ENCODE results near the gene PACRG. TPM values are rescaled to one million over a fixed set of nuclear protein-coding genes. Genes with fewer than 3 reads are reported as not detected.

Gene PACRG
- total and polyA plus RNA-seq, 2 of the 8 experiments (the other 6 are each of a cell fraction or from before 2014, with no cell fraction given), result 0.44 to 0.54 TPM

DNA sequence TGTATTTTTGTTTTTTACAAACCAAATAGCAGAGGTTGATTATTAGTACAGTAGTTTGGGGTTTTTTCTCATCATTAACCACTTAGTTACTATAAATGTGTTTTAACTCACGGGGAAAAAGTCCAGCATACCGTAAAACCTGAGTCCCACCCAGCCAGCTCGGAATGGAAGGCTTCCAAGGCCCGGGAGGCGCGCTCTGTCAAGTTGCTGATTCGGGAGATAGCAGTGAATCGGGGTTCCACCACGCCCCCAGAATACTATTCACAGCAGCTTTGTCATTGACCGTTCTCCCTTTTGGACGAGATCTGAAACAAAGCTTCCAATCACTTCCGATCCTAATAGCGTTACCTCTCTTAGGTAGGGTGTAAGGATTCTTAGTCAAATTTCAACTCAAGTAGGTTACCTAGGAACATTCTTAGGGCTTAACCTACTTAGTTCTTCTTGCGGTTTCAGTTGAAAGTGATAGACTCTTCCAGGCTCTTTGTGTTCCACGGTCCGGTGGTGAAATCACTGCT lies 453.9 kb downstream of the PACRG start:
- Histone ChIP-seq H2BK20ac (ENCODE audit: low read length) (no peak overlapping the region), H2AK5ac (ENCODE audit: low read depth, low read length) (no peak overlapping the region), H2BK120ac (replicated peaks; ENCODE audit: low read depth, low read length) (peak overlapping the region; percentile 39), H3K9me3 (ENCODE audit: insufficient read depth in 2 of 2, low read depth in 1 of 2, low read length in 1 of 2) (no peaks in the 10 kb centered on the region), H4K20me1 (replicated peaks in 1 of 2; ENCODE audit: control insufficient read depth in 1 of 2, insufficient read depth in 2 of 2, low read length in 2 of 2) (no peaks in the 10 kb centered on the region), H3K23ac (ENCODE audit: insufficient read length) (no peak overlapping the region), H3K14ac (ENCODE audit: insufficient read length) (no peak overlapping the region), H3K27me3 (replicated peaks in 1 of 4; ENCODE audit: control insufficient read depth in 3 of 4, extremely low read depth in 1 of 4, insufficient read depth in 3 of 4, low read length in 3 of 4) (no peaks in the 10 kb centered on the region), H4K8ac (ENCODE audit: extremely low read depth, insufficient read depth, low read length) (no peak overlapping the region), H3K4me1 (replicated peaks in 1 of 4; ENCODE audit: control insufficient read depth in 3 of 4, insufficient read depth in 4 of 4, low read length in 3 of 4) (peaks cover 0 to 16% (median 3%) of the 10 kb centered on the region in 4 experiments; a peak in 5 of 7 replicates), H3K79me2 (ENCODE audit: control insufficient read depth in 1 of 2, insufficient read depth in 2 of 2, low read length in 2 of 2) (no peaks in the 10 kb centered on the region), H3K23me2 (ENCODE audit: low read depth, low read length) (no peaks in the 10 kb centered on the region), H3K56ac (replicated peaks; ENCODE audit: insufficient read length, low read depth, low read length) (no peak overlapping the region), H3K4ac (replicated peaks; ENCODE audit: insufficient read length, low read depth, low read length) (no peak overlapping the region), H2AFZ (ENCODE audit: low read length) (peak overlapping the region; percentile 38; the same call in 1 of the 2 replicates), H2BK12ac (ENCODE audit: low read depth, low read length) (0 out of 2 replicates have a peak overlapping the region, but pooled peaks have one; percentile 70), H3K27ac (ENCODE audit: low read depth, low read length) (no peak overlapping the region), H4K91ac (replicated peaks; ENCODE audit: insufficient read length, low read length) (no peak overlapping the region), H3K79me1 (ENCODE audit: low read depth, low read length) (no peaks in the 10 kb centered on the region), H3K4me3 (ENCODE audit: extremely low read depth in 1 of 4, insufficient read depth in 2 of 4, low read depth in 3 of 4, low read length in 4 of 4) (no peak overlapping the region), H4K5ac (ENCODE audit: insufficient read length, low read depth, low read length) (no peak overlapping the region), H3K9ac (replicated peaks in 1 of 4; ENCODE audit: extremely low read depth in 1 of 4, low read depth in 3 of 4, low read length in 3 of 4) (no peak overlapping the region), H2BK5ac (ENCODE audit: low read depth, low read length) (no peak overlapping the region), H3K36me3 (ENCODE audit: control insufficient read depth in 2 of 4, insufficient read depth in 4 of 4, low read length in 3 of 4) (no peaks in the 10 kb centered on the region), H2BK15ac (ENCODE audit: low read length) (no peak overlapping the region), H3K4me2 (ENCODE audit: insufficient read depth in 1 of 2, low read depth in 2 of 2, low read length in 2 of 2) (no peak overlapping the region), H3K18ac (ENCODE audit: extremely low read depth, low read length) (no peak overlapping the region)
- CTCF ChIA-PET (ENCODE audit: partially characterized antibody), result interaction anchor here (0.8 kb wide), 1 partner anchor 11 kb away, joined by 3 read pairs; no protein-coding TSS in a partner anchor
- TF ChIP-seq CTBP2 (IDR thresholded peaks at IDR 0.05; ENCODE audit: borderline replicate concordance, insufficient read depth, insufficient read length, low read length) (no peak), TCF12 (IDR thresholded peaks at IDR 0.05; ENCODE audit: low read depth, low read length) (no peak), CHD2 (IDR thresholded peaks at IDR 0.05; ENCODE audit: low read length) (no peak)
- TF ChIP-seq, protein P1, sequence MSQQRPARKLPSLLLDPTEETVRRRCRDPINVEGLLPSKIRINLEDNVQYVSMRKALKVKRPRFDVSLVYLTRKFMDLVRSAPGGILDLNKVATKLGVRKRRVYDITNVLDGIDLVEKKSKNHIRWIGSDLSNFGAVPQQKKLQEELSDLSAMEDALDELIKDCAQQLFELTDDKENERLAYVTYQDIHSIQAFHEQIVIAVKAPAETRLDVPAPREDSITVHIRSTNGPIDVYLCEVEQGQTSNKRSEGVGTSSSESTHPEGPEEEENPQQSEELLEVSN (IDR thresholded peaks at IDR 0.05), result no peak
- WGBS, 2 experiments (ENCODE audit: extremely low coverage in 1 of 2, insufficient coverage in 1 of 2, insufficient read length in 1 of 2, insufficient replicate concordance in 2 of 2, low coverage in 1 of 2, low lambda C conversion rate in 2 of 2, missing lambda C conversion rate in 1 of 2), result 83% methylated on average over 16 of the region's 16 CpGs; no CpG with 5 or more reads in 1 of the 2 experiments
- POLR2A ChIA-PET (ENCODE audit: partially characterized antibody), result no interaction called here
- FAIRE-seq, result no peak
- no peak for DNase-seq (ENCODE audit: low read depth in 1 of 2, low spot score in 2 of 2)
